Hepatocyte (in vitro differentiated cells): Measurements from ENCODE around the gene DMXL1. TPM values are rescaled to one million over a fixed set of nuclear protein-coding genes. Genes with fewer than 3 reads are reported as not detected.

Experiments
- DNase-seq: peaks from one replicate; pipeline ENCODE4 v3.0.0-alpha.2; 2016; ENCODE audit warnings: low spot score
- H2AFZ ChIP-seq: fragments of 200-600 bp; sonication (generic); 2 replicates; pipeline ENCODE4 v1.6.0; 2016; ENCODE audit warnings: antibody characterized with exemption, mild to moderate bottlenecking
- H3K27ac ChIP-seq: fragments of 200-600 bp; sonication (generic); 2 replicates; pipeline ENCODE4 v1.5.1; 2016; ENCODE audit warnings: mild to moderate bottlenecking
- H3K27me3 ChIP-seq: fragments of 200-600 bp; sonication (generic); 2 replicates; pipeline ENCODE4 v1.6.1; 2016
- H3K36me3 ChIP-seq: fragments of 200-600 bp; sonication (generic); replicated peaks from 2 replicates; pipeline ENCODE4 v1.5.1; 2016; ENCODE audit warnings: low read depth; ENCODE audit not compliant: insufficient read depth
- H3K4me1 ChIP-seq: fragments of 200-600 bp; sonication (generic); 2 replicates; pipeline ENCODE4 v1.5.1; 2016; ENCODE audit warnings: mild to moderate bottlenecking, moderate library complexity; ENCODE audit not compliant: insufficient read depth
- H3K4me2 ChIP-seq: fragments of 200-600 bp; sonication (generic); 2 replicates; pipeline ENCODE4 v1.6.0; 2016
- H3K4me3 ChIP-seq: fragments of 200-600 bp; sonication (generic); 2 replicates; pipeline ENCODE4 v1.5.1; 2016; ENCODE audit warnings: mild to moderate bottlenecking
- H3K79me2 ChIP-seq: fragments of 200-600 bp; sonication (generic); 2 replicates; pipeline ENCODE4 v1.6.0; 2017; ENCODE audit warnings: mild to moderate bottlenecking
- H3K9me2 ChIP-seq: fragments of 200-600 bp; sonication (generic); replicated peaks from 2 replicates; pipeline ENCODE4 v1.6.0; 2017; ENCODE audit warnings: mild to moderate bottlenecking; ENCODE audit not compliant: insufficient read depth
- H3K9me3 ChIP-seq: fragments of 200-600 bp; sonication (generic); 2 replicates; pipeline ENCODE4 v1.5.1; 2016; ENCODE audit warnings: low read depth, mild to moderate bottlenecking
- H4K20me1 ChIP-seq: fragments of 200-600 bp; sonication (generic); 2 replicates; pipeline ENCODE4 v1.6.0; 2016; ENCODE audit warnings: mild to moderate bottlenecking; ENCODE audit not compliant: insufficient read depth, poor library complexity, severe bottlenecking
- CTCF ChIP-seq: fragments of 200-600 bp; sonication (generic); IDR thresholded peaks from 2 replicates; pipeline ENCODE4 v1.5.1; 2016; ENCODE audit warnings: antibody characterized with exemption, mild to moderate bottlenecking; ENCODE audit not compliant: poor library complexity
- EZH2 ChIP-seq: fragments of 200-600 bp; sonication (generic); IDR thresholded peaks from 2 replicates; pipeline ENCODE4 v1.6.1; 2016; ENCODE audit warnings: antibody characterized with exemption, mild to moderate bottlenecking, borderline replicate concordance
- EZH2phosphoT487 ChIP-seq: fragments of 200-600 bp; sonication (generic); IDR thresholded peaks from one replicate; pipeline ENCODE4 v1.6.1; 2018; ENCODE audit warnings: antibody characterized with exemption, mild to moderate bottlenecking, low read depth, moderate library complexity; ENCODE audit not compliant: unreplicated experiment, severe bottlenecking
- WGBS: methylation state at CpG from one replicate; pipeline ENCODE4 v1.1.6; 2016; ENCODE audit warnings: low lambda C conversion rate; ENCODE audit errors: missing lambda C conversion rate; 5-methylcytosine and 5-hydroxymethylcytosine counted together
- polyA plus RNA-seq: library from polyadenylated mRNA; unstranded; fragments of >200 nt; fragmentation: Nextera tagmentation; extraction: Ambion mirVana; gene quantifications from 2 replicates; pipeline ENCODE4 v1.2.1, GENCODE V29; 2016
- total RNA-seq: library from RNA; depleted of rRNA; stranded (reverse); fragments of >200 nt; gene quantifications from 2 replicates; pipeline ENCODE4 v1.2.3, GENCODE V29; 2014

The DMXL1 gene
- total and polyA plus RNA-seq, 2 experiments from 2014 or later = 13.3 to 46.1 TPM

- H3K9me2 ChIP-seq = no peaks in the 10 kb centered on the region
- H3K4me1 ChIP-seq = peaks cover under 1% of the 10 kb centered on the region
- H2AFZ ChIP-seq = no peak overlapping the region
- WGBS = 48% methylated on average over 3 of the region's 3 CpGs
- H3K4me3 ChIP-seq = no peak overlapping the region
- no peak overlapping the region for H3K4me2 ChIP-seq
- no peaks in the 10 kb centered on the region for H3K9me3 ChIP-seq
- H3K27me3 ChIP-seq = no peaks in the 10 kb centered on the region
- no peak for DNase-seq
- no peaks in the 10 kb centered on the region for H3K36me3 ChIP-seq
- no peaks in the 10 kb centered on the region for H4K20me1 ChIP-seq
- H3K79me2 ChIP-seq = peaks cover 65% of the 10 kb centered on the region
- no peak overlapping the region for H3K27ac ChIP-seq
- TF ChIP-seq CTCF = no peak
- no peak for TF ChIP-seq EZH2phosphoT487
- no peak for TF ChIP-seq EZH2
Observed at GRCh38 chr5:119280380-119280779, 209.5 kb downstream of the DMXL1 start.

GRCh38 chr5:119282628-119283027, 211.7 kb downstream of the DMXL1 start:
- H3K27me3 ChIP-seq = no peaks in the 10 kb centered on the region
- no peaks in the 10 kb centered on the region for H4K20me1 ChIP-seq
- 89% methylated on average over 2 of the region's 2 CpGs for WGBS
- DNase-seq = no peak
- no peak overlapping the region for H3K27ac ChIP-seq
- peaks cover 6% of the 10 kb centered on the region for H3K4me1 ChIP-seq
- H3K4me2 ChIP-seq = no peak overlapping the region
- no peaks in the 10 kb centered on the region for H3K36me3 ChIP-seq
- H2AFZ ChIP-seq = no peak overlapping the region
- H3K9me2 ChIP-seq = no peaks in the 10 kb centered on the region
- H3K4me3 ChIP-seq = no peak overlapping the region
- TF ChIP-seq CTCF (no peak), EZH2phosphoT487 (no peak), EZH2 (no peak)
- peaks cover 46% of the 10 kb centered on the region for H3K79me2 ChIP-seq
- H3K9me3 ChIP-seq = no peaks in the 10 kb centered on the region

- no peak overlapping the region for H3K4me2 ChIP-seq
- H3K4me3 ChIP-seq = no peak overlapping the region
- H3K4me1 ChIP-seq = peaks cover 20% of the 10 kb centered on the region
- H3K9me3 ChIP-seq = no peaks in the 10 kb centered on the region
- H3K27ac ChIP-seq = no peak overlapping the region
- H3K27me3 ChIP-seq = no peaks in the 10 kb centered on the region
- H3K79me2 ChIP-seq = peaks cover 41% of the 10 kb centered on the region
- DNase-seq = no peak
- no peaks in the 10 kb centered on the region for H4K20me1 ChIP-seq
- TF ChIP-seq EZH2 = no peak
- no peak for TF ChIP-seq EZH2phosphoT487
- TF ChIP-seq CTCF = no peak
- no peaks in the 10 kb centered on the region for H3K36me3 ChIP-seq
- 96% methylated on average over 1 of the region's 1 CpG for WGBS
- no peak overlapping the region for H2AFZ ChIP-seq
- H3K9me2 ChIP-seq = no peaks in the 10 kb centered on the region
Observed at GRCh38 chr5:119284031-119284430, 213.1 kb downstream of the DMXL1 start.
